GM12873 (cell line): ENCODE results near the gene HGS.

Source experiments
- CTCF ChIP-seq: IDR thresholded peaks from 2 replicates; pipeline ENCODE4 v1.5.1; 2012; ENCODE audit warnings: low read depth, mild to moderate bottlenecking, moderate library complexity, low read length, control low read depth; ENCODE audit not compliant: insufficient read depth; ENCODE audit errors: missing control alignments

Gene HGS

GRCh38 chr17:81683584-81684441, at the start of gene HGS, which contains the start of gene ARL16:
TSS of gene HGS (plus strand) at chr17:81684011. CDS start at chr17:81684067, 56 bp downstream.
TSS of gene ARL16 (minus strand) at chr17:81683797. CDS start at chr17:81683753, 44 bp downstream.
- no peak for TF ChIP-seq CTCF

- no peak for TF ChIP-seq CTCF
Measured at GRCh38 chr17:81635431-81635830, 48.4 kb upstream of the HGS start.

GRCh38 chr17:81635973-81636504, 47.8 kb upstream of the HGS start:
- TF ChIP-seq CTCF: no peak

GRCh38 chr17:81636505-81637288, 47.1 kb upstream of the HGS start, which contains the start of the genes NPLOC4 and TSPAN10:
TSS of gene NPLOC4 (minus strand) at chr17:81637112. CDS start at chr17:81636930, 182 bp downstream.
TSS of gene TSPAN10 (plus strand) at chr17:81637196. CDS start at chr17:81642413, 5,217 bp downstream.
- no peak for TF ChIP-seq CTCF

GRCh38 chr17:81638683-81639082, 45.1 kb upstream of the HGS start:
- no peak for TF ChIP-seq CTCF

- TF ChIP-seq CTCF: no peak
Measured at GRCh38 chr17:81640011-81640410, 43.8 kb upstream of the HGS start.

- no peak for TF ChIP-seq CTCF
Measured at GRCh38 chr17:81641825-81642489, 41.9 kb upstream of the HGS start.
